ENCODE data around the gene NRP2. TPM values are rescaled to one million over a fixed set of nuclear protein-coding genes. Genes with fewer than 3 reads are reported as not detected.

Gene NRP2
- total and polyA plus RNA-seq, 2 donors (not counting 1 experiment from before 2014, with no cell fraction given), result 1.8 to 6.8 TPM

GRCh38 chr2:205681401-205682238 lies 681 bp upstream of the NRP2 start:
- H2AFZ ChIP-seq (ENCODE audit: insufficient read depth, low read depth, low read length, poor library complexity, severe bottlenecking), result peak overlapping the region; percentile 89

More at GRCh38 chr2:205681401-205682238, 681 bp upstream of the NRP2 start:
- peak overlapping the region; percentile 90 for H3K27ac Mint-ChIP-seq
- TF ChIP-seq CTCF (IDR thresholded peaks at IDR 0.05), result no peak
- Histone ChIP-seq H3K4me1 (ENCODE audit: control insufficient read depth in 2 of 2, insufficient read depth in 2 of 2, low read length in 2 of 2) (peaks cover 44 to 48% of the 10 kb centered on the region in 2 donors), H4K20me1 (ENCODE audit: control insufficient read depth, insufficient read depth, low read length, poor library complexity, severe bottlenecking) (no peaks in the 10 kb centered on the region), H3K79me2 (ENCODE audit: control insufficient read depth, insufficient read depth, low read length) (no peaks in the 10 kb centered on the region), H3K4me2 (replicated peaks; ENCODE audit: low read depth, low read length, poor library complexity, severe bottlenecking) (peak overlapping the region; percentile 94), H3K27me3 (replicated peaks in 1 of 4; ENCODE audit: control extremely low read depth in 1 of 4, control insufficient read depth in 3 of 4, insufficient read depth in 4 of 4, low read length in 3 of 4) (peaks cover 0 to 54% (median 24%) of the 10 kb centered on the region in 4 experiments), H3K9ac (ENCODE audit: low read length) (peak overlapping the region; percentile 78), H3K9me3 (ENCODE audit: control extremely low read depth in 1 of 3, control insufficient read depth in 2 of 3, insufficient read depth in 1 of 3, low read length in 2 of 3) (peaks cover 0 to 11% (median 0%) of the 10 kb centered on the region in 3 donors), H3K27ac (ENCODE audit: low read length in 2 of 2) (peak overlapping the region; percentile 46 to 76), H3K4me3 (ENCODE audit: control extremely low read depth in 1 of 5, extremely low read depth in 1 of 5, insufficient read depth in 1 of 5, low read depth in 2 of 5, low read length in 4 of 5) (peak overlapping the region; percentile 38 to 82 (median 63)), H3K36me3 (replicated peaks in 1 of 2; ENCODE audit: control extremely low read depth in 1 of 2, control insufficient read depth in 1 of 2, extremely low read depth in 1 of 2, insufficient read depth in 2 of 2, low read length in 1 of 2) (no peaks in the 10 kb centered on the region)
- ChIA-PET CTCF (interaction anchor here (0.8 to 6.8 kb wide), 9 partner anchors 12 to 1419 kb away, joined by 3 to 54 read pairs (median 4); no protein-coding TSS in a partner anchor), POLR2A (interaction anchor here (0.6 to 2.3 kb wide), 5 partner anchors 17 to 39 kb away, joined by 3 to 15 read pairs (median 4); no protein-coding TSS in a partner anchor)
- peaks cover 49% of the 10 kb centered on the region for H3K4me1 Mint-ChIP-seq
- ATAC-seq (ENCODE audit: low read depth) (peak; percentile 58), DNase-seq (peak; percentile 77)
- peaks cover 38% of the 10 kb centered on the region for H3K27me3 Mint-ChIP-seq
- 3% methylated on average over 39 of the region's 49 CpGs for WGBS (ENCODE audit: insufficient coverage)
- intact Hi-C loops (cut with micrococcal nuclease), result loop anchor here (1.0 to 5.0 kb wide), 4 partner anchors 26 to 266 kb away; no protein-coding TSS in a partner anchor
- peak overlapping the region; percentile 96 for H3K4me3 Mint-ChIP-seq
- H3K9me3 Mint-ChIP-seq (ENCODE audit: insufficient read depth), result no peaks in the 10 kb centered on the region

Measured in B cell (primary cell).